HCT116 (cell line): ENCODE measurements around the gene CNTNAP5. TPM values are rescaled to one million over a fixed set of nuclear protein-coding genes. Genes with fewer than 3 reads are reported as not detected.

Experiments used
- ATAC-seq: fragments of 200-7000 bp; cut with Tn5 transposase; 2 replicates; pipeline ENCODE4 v1.9.1; 2020; ENCODE audit warnings: mild to moderate bottlenecking, moderate library complexity
- BruUV-seq: library from RNA; stranded (reverse); fragments of 400-500 nt; replicated peaks from 2 replicates; lab custom pipeline; 2021; lab: Mats Ljungman, UMichigan
- CTCF ChIA-PET: fragments of 300-600 bp; sonication (Branson Sonifier 250); formaldehyde crosslinking; loops from one replicate; lab custom pipeline; 2021; ENCODE audit warnings: antibody characterized with exemption; lab: Charles Lee
- POLR2A ChIA-PET: fragments of 300-600, 350-600 bp; sonication (Branson Sonifier 250); formaldehyde crosslinking; loops from one replicate; lab custom pipeline; 2021; ENCODE audit warnings: antibody characterized with exemption; lab: Charles Lee
- RAD21 ChIA-PET, 2 experiments: fragments of 300-600 bp; sonication (Branson Sonifier 250); formaldehyde crosslinking; loops; one replicate each; lab custom pipeline; 2023; ENCODE audit warnings: low total read pairs in 2 of 2; ENCODE audit not compliant: uncharacterized antibody in 2 of 2, unreplicated experiment in 2 of 2, low non-redundant PET in 1 of 2; lab: Charles Lee
- DNase-seq: peaks from one replicate; pipeline ENCODE4 v3.0.0-alpha.2; 2010; ENCODE audit warnings: low read depth, low spot score
- H2AFZ ChIP-seq: fragments of 200-600 bp; shearing (Covaris generic), sonication (generic); 2 replicates; pipeline ENCODE4 v1.6.1; 2017; ENCODE audit warnings: low read depth, mixed run types, mixed read lengths, antibody characterized with exemption, low read length; ENCODE audit not compliant: poor library complexity, severe bottlenecking
- H3K27ac ChIP-seq: 2 replicates; pipeline ENCODE4 v1.5.1; 2012; ENCODE audit warnings: low read depth, low read length
- H3K27me3 ChIP-seq: fragments of 200-600 bp; sonication (generic); 2 replicates; pipeline ENCODE4 v1.6.1; 2016; ENCODE audit warnings: mixed run types, low read length, mixed read lengths; ENCODE audit not compliant: insufficient read depth
- H3K36me3 ChIP-seq, 2 experiments: fragments of 200-500 bp in 1 of 2; fragments of 200-600 bp in 1 of 2; sonication (Bioruptor generic) in 1 of 2; sonication (generic) in 1 of 2; 2 replicates each; pipeline versions ENCODE4 v1.5.1 to v1.6.1; 2014 to 2016; ENCODE audit warnings: low read length in 2 of 2, inconsistent platforms in 1 of 2, mixed read lengths in 1 of 2, mixed run types in 1 of 2; ENCODE audit not compliant: insufficient read depth in 2 of 2, control insufficient read depth in 1 of 2
- H3K4me1 ChIP-seq, 2 experiments: fragments of 200-600 bp in 1 of 2; sonication (generic) in 1 of 2; 2 replicates each; pipeline versions ENCODE4 v1.5.1 to v1.6.1; 2012 to 2017; ENCODE audit warnings: low read length in 2 of 2, inconsistent platforms in 1 of 2, mild to moderate bottlenecking in 1 of 2, mixed read lengths in 1 of 2, mixed run types in 1 of 2, moderate library complexity in 1 of 2; ENCODE audit not compliant: insufficient read depth in 2 of 2, control insufficient read depth in 1 of 2
- H3K4me2 ChIP-seq: fragments of 200-600 bp; sonication (generic); 2 replicates; pipeline ENCODE4 v1.6.1; 2017; ENCODE audit warnings: mixed run types, low read length, mixed read lengths
- H3K4me3 ChIP-seq, 2 experiments: fragments of 200-600 bp in 1 of 2; sonication (generic) in 1 of 2; replicated peaks in 1 of 2; 2 replicates each; pipeline ENCODE4 v1.5.1; 2011 to 2016; ENCODE audit warnings: low read length in 2 of 2, control low read depth in 1 of 2, low read depth in 1 of 2, mild to moderate bottlenecking in 1 of 2, mixed read lengths in 1 of 2, mixed run types in 1 of 2
- H3K79me2 ChIP-seq: fragments of 200-600 bp; sonication (generic); 2 replicates; pipeline ENCODE4 v1.6.1; 2017; ENCODE audit warnings: mild to moderate bottlenecking, mixed run types, low read length, moderate library complexity, mixed read lengths; ENCODE audit not compliant: insufficient read depth
- H3K9ac ChIP-seq: fragments of 200-600 bp; sonication (generic); 2 replicates; pipeline ENCODE4 v1.6.1; 2016; ENCODE audit warnings: low read length, mixed read lengths
- H3K9me2 ChIP-seq: fragments of 200-600 bp; sonication (generic), shearing (Covaris generic); 2 replicates; pipeline ENCODE4 v1.6.1; 2017; ENCODE audit warnings: mixed run types, mild to moderate bottlenecking, moderate library complexity; ENCODE audit not compliant: insufficient read depth
- H3K9me3 ChIP-seq, 2 experiments: fragments of 200-500 bp in 1 of 2; fragments of 200-600 bp in 1 of 2; sonication (Bioruptor generic) in 1 of 2; sonication (generic) in 1 of 2; 2 replicates each; pipeline ENCODE4 v1.6.1; 2014 to 2017; ENCODE audit warnings: low read length in 2 of 2, mixed read lengths in 2 of 2, inconsistent platforms in 1 of 2, low read depth in 1 of 2, mild to moderate bottlenecking in 1 of 2, mixed run types in 1 of 2, moderate library complexity in 1 of 2; ENCODE audit not compliant: control insufficient read depth in 1 of 2, insufficient read depth in 1 of 2
- H4K20me1 ChIP-seq: fragments of 200-600 bp; sonication (generic), shearing (Covaris generic); 2 replicates; pipeline ENCODE4 v1.6.1; 2017; ENCODE audit warnings: mixed run types, mild to moderate bottlenecking, moderate library complexity; ENCODE audit not compliant: insufficient read depth
- CEBPB ChIP-seq: IDR thresholded peaks from 2 replicates; pipeline ENCODE4 v1.6.1; 2012; ENCODE audit warnings: low read depth
- EGR1 ChIP-seq: IDR thresholded peaks from 2 replicates; pipeline ENCODE4 v1.6.1; 2012; ENCODE audit warnings: low read depth
- ELF1 ChIP-seq: IDR thresholded peaks from 2 replicates; pipeline ENCODE4 v1.6.1; 2012; ENCODE audit warnings: low read depth, borderline replicate concordance
- EZH2 ChIP-seq: fragments of 200-600 bp; sonication (generic); IDR thresholded peaks from 2 replicates; pipeline ENCODE4 v1.6.1; 2017; ENCODE audit warnings: antibody characterized with exemption, mixed run types
- EZH2phosphoT487 ChIP-seq: fragments of 200-600 bp; IDR thresholded peaks from 2 replicates; pipeline ENCODE4 v1.6.1; 2018; ENCODE audit warnings: antibody characterized with exemption, borderline replicate concordance
- FOSL1 ChIP-seq: IDR thresholded peaks from 2 replicates; pipeline ENCODE4 v1.6.1; 2012; ENCODE audit warnings: low read depth
- JUND ChIP-seq: IDR thresholded peaks from 2 replicates; pipeline ENCODE4 v1.6.1; 2012
- POLR2A ChIP-seq: IDR thresholded peaks from 2 replicates; pipeline ENCODE4 v1.7.0; 2011; ENCODE audit warnings: borderline replicate concordance; ENCODE audit not compliant: insufficient read depth, insufficient read length; ENCODE audit errors: extremely low read depth
- POLR2AphosphoS5 ChIP-seq: IDR thresholded peaks from 2 replicates; pipeline ENCODE4 v1.6.1; 2011; ENCODE audit warnings: mild to moderate bottlenecking, low read depth, low read length, moderate library complexity
- SIN3A ChIP-seq: IDR thresholded peaks from 2 replicates; pipeline ENCODE4 v1.6.1; 2012; ENCODE audit warnings: low read depth
- SP1 ChIP-seq: IDR thresholded peaks from 2 replicates; pipeline ENCODE4 v1.6.1; 2012; ENCODE audit warnings: low read depth
- SRF ChIP-seq: IDR thresholded peaks from 2 replicates; pipeline ENCODE4 v1.6.1; 2012; ENCODE audit warnings: low read depth
- TCF7L2 ChIP-seq: IDR thresholded peaks from 2 replicates; pipeline ENCODE4 v1.7.0; 2011; ENCODE audit warnings: borderline replicate concordance, inconsistent platforms; ENCODE audit not compliant: insufficient read depth, insufficient read length; ENCODE audit errors: extremely low read depth
- YY1 ChIP-seq: IDR thresholded peaks from 2 replicates; pipeline ENCODE4 v1.6.1; 2011; ENCODE audit warnings: low read length, low read depth, moderate library complexity, mild to moderate bottlenecking; ENCODE audit not compliant: insufficient replicate concordance; ENCODE audit errors: extremely low read depth
- ZFX ChIP-seq: fragments of 450-650 bp; IDR thresholded peaks from 2 replicates; pipeline ENCODE4 v1.6.1; 2017
- ZNF274 ChIP-seq: fragments of 200-500 bp; sonication (Bioruptor generic); IDR thresholded peaks from 2 replicates; pipeline ENCODE4 v1.6.1; 2014; ENCODE audit warnings: mild to moderate bottlenecking, low read depth, low read length, inconsistent platforms
- intact Hi-C: fragments of 100-400 bp; cut with micrococcal nuclease; formaldehyde crosslinking; loops from 2 replicates; pipeline ENCODE4 v1.10.0; 2022
- total RNA-seq: library from RNA; stranded (reverse); gene quantifications from one replicate; pipeline ENCODE4 v1.2.1, GENCODE V29; 2021; ENCODE audit not compliant: unreplicated experiment
- TF ChIP-seq, protein P1 (sequence below): IDR thresholded peaks from 2 replicates; pipeline ENCODE4 v1.6.1; 2011; ENCODE audit warnings: mild to moderate bottlenecking, low read length, moderate library complexity; ENCODE audit not compliant: insufficient replicate concordance; ENCODE audit errors: extremely low read depth
- TF ChIP-seq, protein P2 (sequence below): IDR thresholded peaks from 2 replicates; pipeline ENCODE4 v1.6.1; 2012; ENCODE audit warnings: low read depth
- TF ChIP-seq, protein P3 (sequence below), 3 experiments: fragments of 200-600 bp in 1 of 3; sonication (generic) in 1 of 3; IDR thresholded peaks in 2 of 3; conservative IDR thresholded peaks in 1 of 3; 2 replicates each; pipeline ENCODE4 v1.5.1; 2012 to 2017; ENCODE audit warnings: low read depth in 2 of 3, low read length in 2 of 3, antibody characterized with exemption in 1 of 3, borderline replicate concordance in 1 of 3, control low read depth in 1 of 3, mild to moderate bottlenecking in 1 of 3, mixed read lengths in 1 of 3, mixed run types in 1 of 3, moderate library complexity in 1 of 3; ENCODE audit not compliant: insufficient read depth in 1 of 3
- TF ChIP-seq, protein P4 (sequence below): IDR thresholded peaks from 2 replicates; pipeline ENCODE4 v1.6.1; 2012

CNTNAP5 gene
- total RNA-seq, 1 experiment from 2014 or later = not detected

DNA sequence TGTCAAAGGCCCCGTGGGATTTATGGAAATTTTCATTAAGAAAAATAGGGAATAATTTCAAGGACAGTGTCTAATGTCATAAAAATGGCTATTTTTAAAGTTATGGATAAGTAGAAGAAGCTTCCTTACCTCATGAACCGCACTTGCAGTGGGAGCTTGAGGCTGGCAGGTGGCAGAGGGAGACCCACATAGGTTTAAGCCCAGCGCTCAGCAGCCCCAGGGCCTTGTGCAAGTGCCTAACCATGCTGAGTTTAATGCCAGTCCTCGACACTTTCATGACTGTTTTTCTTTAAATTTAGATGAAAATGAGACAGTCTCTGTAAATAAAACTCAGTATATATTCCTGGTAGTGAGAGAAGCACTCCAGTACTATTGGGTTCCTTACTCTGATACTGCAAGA lies 285.6 kb downstream of the CNTNAP5 start:
- DNase-seq (no peak), ATAC-seq (no peak)
- Histone ChIP-seq H3K27ac (no peak overlapping the region), H3K9ac (no peak overlapping the region), H2AFZ (no peak overlapping the region), H3K4me3 (no peak overlapping the region), H4K20me1 (no peaks in the 10 kb centered on the region), H3K4me2 (no peak overlapping the region), H3K9me3 (peaks cover 0 to 15% of the 10 kb centered on the region in 2 experiments; a peak in 2 of 4 replicates), H3K79me2 (no peaks in the 10 kb centered on the region), H3K36me3 (no peaks in the 10 kb centered on the region), H3K27me3 (no peaks in the 10 kb centered on the region), H3K9me2 (no peaks in the 10 kb centered on the region), H3K4me1 (no peaks in the 10 kb centered on the region)
- ChIA-PET CTCF (no interaction called here), POLR2A (no interaction called here), RAD21 (no interaction called here)
- BruUV-seq = no TSS peak
- TF ChIP-seq SP1 (no peak), EGR1 (no peak), EZH2phosphoT487 (no peak), ZNF274 (no peak), ELF1 (no peak), EZH2 (no peak), JUND (no peak), SRF (no peak), YY1 (no peak), TCF7L2 (no peak), POLR2A (no peak), POLR2AphosphoS5 (no peak), FOSL1 (no peak), CEBPB (no peak), SIN3A (no peak), ZFX (no peak)
- TF ChIP-seq, protein P1, sequence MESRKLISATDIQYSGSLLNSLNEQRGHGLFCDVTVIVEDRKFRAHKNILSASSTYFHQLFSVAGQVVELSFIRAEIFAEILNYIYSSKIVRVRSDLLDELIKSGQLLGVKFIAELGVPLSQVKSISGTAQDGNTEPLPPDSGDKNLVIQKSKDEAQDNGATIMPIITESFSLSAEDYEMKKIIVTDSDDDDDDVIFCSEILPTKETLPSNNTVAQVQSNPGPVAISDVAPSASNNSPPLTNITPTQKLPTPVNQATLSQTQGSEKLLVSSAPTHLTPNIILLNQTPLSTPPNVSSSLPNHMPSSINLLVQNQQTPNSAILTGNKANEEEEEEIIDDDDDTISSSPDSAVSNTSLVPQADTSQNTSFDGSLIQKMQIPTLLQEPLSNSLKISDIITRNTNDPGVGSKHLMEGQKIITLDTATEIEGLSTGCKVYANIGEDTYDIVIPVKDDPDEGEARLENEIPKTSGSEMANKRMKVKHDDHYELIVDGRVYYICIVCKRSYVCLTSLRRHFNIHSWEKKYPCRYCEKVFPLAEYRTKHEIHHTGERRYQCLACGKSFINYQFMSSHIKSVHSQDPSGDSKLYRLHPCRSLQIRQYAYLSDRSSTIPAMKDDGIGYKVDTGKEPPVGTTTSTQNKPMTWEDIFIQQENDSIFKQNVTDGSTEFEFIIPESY = no peak
- TF ChIP-seq, protein P2, sequence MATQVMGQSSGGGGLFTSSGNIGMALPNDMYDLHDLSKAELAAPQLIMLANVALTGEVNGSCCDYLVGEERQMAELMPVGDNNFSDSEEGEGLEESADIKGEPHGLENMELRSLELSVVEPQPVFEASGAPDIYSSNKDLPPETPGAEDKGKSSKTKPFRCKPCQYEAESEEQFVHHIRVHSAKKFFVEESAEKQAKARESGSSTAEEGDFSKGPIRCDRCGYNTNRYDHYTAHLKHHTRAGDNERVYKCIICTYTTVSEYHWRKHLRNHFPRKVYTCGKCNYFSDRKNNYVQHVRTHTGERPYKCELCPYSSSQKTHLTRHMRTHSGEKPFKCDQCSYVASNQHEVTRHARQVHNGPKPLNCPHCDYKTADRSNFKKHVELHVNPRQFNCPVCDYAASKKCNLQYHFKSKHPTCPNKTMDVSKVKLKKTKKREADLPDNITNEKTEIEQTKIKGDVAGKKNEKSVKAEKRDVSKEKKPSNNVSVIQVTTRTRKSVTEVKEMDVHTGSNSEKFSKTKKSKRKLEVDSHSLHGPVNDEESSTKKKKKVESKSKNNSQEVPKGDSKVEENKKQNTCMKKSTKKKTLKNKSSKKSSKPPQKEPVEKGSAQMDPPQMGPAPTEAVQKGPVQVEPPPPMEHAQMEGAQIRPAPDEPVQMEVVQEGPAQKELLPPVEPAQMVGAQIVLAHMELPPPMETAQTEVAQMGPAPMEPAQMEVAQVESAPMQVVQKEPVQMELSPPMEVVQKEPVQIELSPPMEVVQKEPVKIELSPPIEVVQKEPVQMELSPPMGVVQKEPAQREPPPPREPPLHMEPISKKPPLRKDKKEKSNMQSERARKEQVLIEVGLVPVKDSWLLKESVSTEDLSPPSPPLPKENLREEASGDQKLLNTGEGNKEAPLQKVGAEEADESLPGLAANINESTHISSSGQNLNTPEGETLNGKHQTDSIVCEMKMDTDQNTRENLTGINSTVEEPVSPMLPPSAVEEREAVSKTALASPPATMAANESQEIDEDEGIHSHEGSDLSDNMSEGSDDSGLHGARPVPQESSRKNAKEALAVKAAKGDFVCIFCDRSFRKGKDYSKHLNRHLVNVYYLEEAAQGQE = no peak
- TF ChIP-seq, protein P3, sequence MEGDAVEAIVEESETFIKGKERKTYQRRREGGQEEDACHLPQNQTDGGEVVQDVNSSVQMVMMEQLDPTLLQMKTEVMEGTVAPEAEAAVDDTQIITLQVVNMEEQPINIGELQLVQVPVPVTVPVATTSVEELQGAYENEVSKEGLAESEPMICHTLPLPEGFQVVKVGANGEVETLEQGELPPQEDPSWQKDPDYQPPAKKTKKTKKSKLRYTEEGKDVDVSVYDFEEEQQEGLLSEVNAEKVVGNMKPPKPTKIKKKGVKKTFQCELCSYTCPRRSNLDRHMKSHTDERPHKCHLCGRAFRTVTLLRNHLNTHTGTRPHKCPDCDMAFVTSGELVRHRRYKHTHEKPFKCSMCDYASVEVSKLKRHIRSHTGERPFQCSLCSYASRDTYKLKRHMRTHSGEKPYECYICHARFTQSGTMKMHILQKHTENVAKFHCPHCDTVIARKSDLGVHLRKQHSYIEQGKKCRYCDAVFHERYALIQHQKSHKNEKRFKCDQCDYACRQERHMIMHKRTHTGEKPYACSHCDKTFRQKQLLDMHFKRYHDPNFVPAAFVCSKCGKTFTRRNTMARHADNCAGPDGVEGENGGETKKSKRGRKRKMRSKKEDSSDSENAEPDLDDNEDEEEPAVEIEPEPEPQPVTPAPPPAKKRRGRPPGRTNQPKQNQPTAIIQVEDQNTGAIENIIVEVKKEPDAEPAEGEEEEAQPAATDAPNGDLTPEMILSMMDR (IDR thresholded peaks at IDR 0.05 in 2 of 3, conservative IDR thresholded peaks at IDR 0.05 in 1 of 3; ENCODE audit: borderline replicate concordance in 1 of 3, insufficient read depth in 1 of 3, low read depth in 2 of 3, low read length in 2 of 3) = no peak
- TF ChIP-seq, protein P4, sequence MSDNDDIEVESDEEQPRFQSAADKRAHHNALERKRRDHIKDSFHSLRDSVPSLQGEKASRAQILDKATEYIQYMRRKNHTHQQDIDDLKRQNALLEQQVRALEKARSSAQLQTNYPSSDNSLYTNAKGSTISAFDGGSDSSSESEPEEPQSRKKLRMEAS = no peak
- intact Hi-C loops = no loop called here
